Measurements from ENCODE around the gene CEP350. TPM values are rescaled to one million over a fixed set of nuclear protein-coding genes. Genes with fewer than 3 reads are reported as not detected.

The CEP350 gene
- total and polyA plus RNA-seq, 2 donors from 2014 or later: 2.8 to 46.5 TPM

- Histone ChIP-seq H3K4me3 (ENCODE audit: low read length in 3 of 3) (no peak overlapping the region), H3K27me3 (ENCODE audit: control insufficient read depth, insufficient read depth, low read length) (no peaks in the 10 kb centered on the region), H3K9me3 (ENCODE audit: control insufficient read depth in 2 of 3, insufficient read depth in 1 of 3, low read length in 3 of 3) (no peaks in the 10 kb centered on the region), H3K27ac (ENCODE audit: low read depth in 2 of 2, low read length in 2 of 2) (no peak overlapping the region), H3K36me3 (ENCODE audit: control insufficient read depth in 2 of 3, insufficient read depth in 3 of 3, low read length in 3 of 3) (peaks cover 0 to 41% (median 11%) of the 10 kb centered on the region in 3 donors), H3K4me1 (ENCODE audit: control insufficient read depth in 2 of 3, insufficient read depth in 2 of 3, low read depth in 1 of 3, low read length in 3 of 3) (no peaks in the 10 kb centered on the region), H3K9ac (ENCODE audit: low read length in 3 of 3) (no peak overlapping the region)
- no peak for TF ChIP-seq CTCF (IDR thresholded peaks at IDR 0.05; ENCODE audit: borderline replicate concordance, extremely low read depth, insufficient read depth)
- intact Hi-C loops (cut with DNase I): no loop called here
- no peak for DNase-seq
- FAIRE-seq: no peak
These were observed 117.1 kb downstream of the CEP350 start for GRCh38 chr1:180071759-180072158.

GRCh38 chr1:180080439-180080838, 125.8 kb downstream of the CEP350 start:
- Histone ChIP-seq H3K9ac (ENCODE audit: low read length in 3 of 3) (no peak overlapping the region), H3K36me3 (ENCODE audit: control insufficient read depth in 2 of 3, insufficient read depth in 3 of 3, low read length in 3 of 3) (peaks cover 0 to 44% (median 15%) of the 10 kb centered on the region in 3 donors), H3K9me3 (ENCODE audit: control insufficient read depth in 2 of 3, insufficient read depth in 1 of 3, low read length in 3 of 3) (no peaks in the 10 kb centered on the region), H3K27ac (ENCODE audit: low read depth in 2 of 2, low read length in 2 of 2) (no peak overlapping the region), H3K4me3 (ENCODE audit: low read length in 3 of 3) (no peak overlapping the region), H3K27me3 (ENCODE audit: control insufficient read depth, insufficient read depth, low read length) (no peaks in the 10 kb centered on the region), H3K4me1 (ENCODE audit: control insufficient read depth in 2 of 3, insufficient read depth in 2 of 3, low read depth in 1 of 3, low read length in 3 of 3) (no peaks in the 10 kb centered on the region)
- DNase-seq (no peak), FAIRE-seq (no peak)
- TF ChIP-seq CTCF (IDR thresholded peaks at IDR 0.05; ENCODE audit: borderline replicate concordance, extremely low read depth, insufficient read depth): no peak
- intact Hi-C loops (cut with DNase I): no loop called here

- Histone ChIP-seq H3K9me3 (ENCODE audit: control insufficient read depth in 2 of 3, insufficient read depth in 1 of 3, low read length in 3 of 3) (no peaks in the 10 kb centered on the region), H3K9ac (ENCODE audit: low read length in 3 of 3) (no peak overlapping the region), H3K4me1 (ENCODE audit: control insufficient read depth in 2 of 3, insufficient read depth in 2 of 3, low read depth in 1 of 3, low read length in 3 of 3) (no peaks in the 10 kb centered on the region), H3K27me3 (ENCODE audit: control insufficient read depth, insufficient read depth, low read length) (no peaks in the 10 kb centered on the region), H3K36me3 (ENCODE audit: control insufficient read depth in 2 of 3, insufficient read depth in 3 of 3, low read length in 3 of 3) (peaks cover 0 to 41% (median 16%) of the 10 kb centered on the region in 3 donors), H3K27ac (ENCODE audit: low read depth in 2 of 2, low read length in 2 of 2) (no peak overlapping the region), H3K4me3 (ENCODE audit: low read length in 3 of 3) (no peak overlapping the region)
- no peak for FAIRE-seq
- intact Hi-C loops (cut with DNase I): no loop called here
- no peak for DNase-seq
- TF ChIP-seq CTCF (IDR thresholded peaks at IDR 0.05; ENCODE audit: borderline replicate concordance, extremely low read depth, insufficient read depth): no peak
These were observed 126.9 kb downstream of the CEP350 start for GRCh38 chr1:180081474-180081873.

GRCh38 chr1:180083164-180083563, 128.6 kb downstream of the CEP350 start:
- no peak for DNase-seq
- Histone ChIP-seq H3K9me3 (ENCODE audit: control insufficient read depth in 2 of 3, insufficient read depth in 1 of 3, low read length in 3 of 3) (no peaks in the 10 kb centered on the region), H3K9ac (ENCODE audit: low read length in 3 of 3) (no peak overlapping the region), H3K4me1 (ENCODE audit: control insufficient read depth in 2 of 3, insufficient read depth in 2 of 3, low read depth in 1 of 3, low read length in 3 of 3) (no peaks in the 10 kb centered on the region), H3K36me3 (ENCODE audit: control insufficient read depth in 2 of 3, insufficient read depth in 3 of 3, low read length in 3 of 3) (peaks cover 0 to 29% (median 14%) of the 10 kb centered on the region in 3 donors), H3K4me3 (ENCODE audit: low read length in 3 of 3) (no peak overlapping the region), H3K27me3 (ENCODE audit: control insufficient read depth, insufficient read depth, low read length) (no peaks in the 10 kb centered on the region), H3K27ac (ENCODE audit: low read depth in 2 of 2, low read length in 2 of 2) (no peak overlapping the region)
- intact Hi-C loops (cut with DNase I): no loop called here
- TF ChIP-seq CTCF (IDR thresholded peaks at IDR 0.05; ENCODE audit: borderline replicate concordance, extremely low read depth, insufficient read depth): no peak
- FAIRE-seq: no peak

All from kidney (tissue), 14 donors.